Measurements from ENCODE around the gene B4GALT1. TPM values are rescaled to one million over a fixed set of nuclear protein-coding genes. Genes with fewer than 3 reads are reported as not detected.

Gene B4GALT1
- total RNA-seq, 1 experiment from 2014 or later = 121 TPM

DNA sequence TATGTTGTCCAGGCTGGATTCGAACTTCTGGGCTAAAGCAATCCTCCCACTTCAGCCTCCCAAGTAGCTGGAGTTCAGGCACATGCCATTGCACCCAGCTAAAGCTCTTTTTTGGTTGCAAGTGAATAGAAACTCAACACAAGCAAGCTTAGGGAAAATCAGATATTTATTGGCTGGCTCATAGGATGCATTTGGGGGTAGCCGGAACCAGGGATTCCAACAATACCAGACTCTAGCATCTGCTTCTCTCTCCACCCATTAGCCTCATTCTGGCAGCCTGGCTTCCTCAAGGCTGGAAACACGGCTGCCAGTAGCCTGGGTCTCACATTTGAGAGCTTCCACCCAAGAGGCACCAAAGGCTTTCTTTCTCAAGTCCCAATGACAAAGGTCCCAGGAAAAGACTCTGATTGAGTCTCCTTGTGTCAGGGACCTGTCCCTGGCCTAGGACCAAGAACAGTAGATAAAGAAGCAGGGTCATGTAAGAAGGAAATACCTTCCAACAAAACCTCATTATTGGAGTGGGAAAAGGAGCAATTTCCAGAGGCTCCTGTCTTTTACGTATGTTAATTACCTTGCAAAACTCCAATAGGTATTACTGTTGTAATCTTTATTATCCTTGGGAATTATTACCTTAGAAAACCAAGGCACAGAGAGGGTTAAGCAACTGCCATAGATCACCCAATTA, 23.0 kb upstream of the B4GALT1 start:
- Mint-ChIP-seq H3K4me1 (ENCODE audit: low read depth, unreplicated experiment) (peaks cover 26% of the 10 kb centered on the region), H3K27me3 (ENCODE audit: insufficient read depth, unreplicated experiment) (no peaks in the 10 kb centered on the region), H3K9me3 (ENCODE audit: unreplicated experiment) (no peaks in the 10 kb centered on the region), H3K4me3 (ENCODE audit: unreplicated experiment) (no peak overlapping the region), H3K36me3 (ENCODE audit: insufficient read depth, unreplicated experiment) (no peaks in the 10 kb centered on the region), H3K27ac (ENCODE audit: unreplicated experiment) (no peak overlapping the region)
- CTCF ChIA-PET = interaction anchor here (1.0 kb wide), 1 partner anchor 11 kb away, joined by 3 read pairs; no protein-coding TSS in a partner anchor
- no TSS peak for BruUV-seq (replicated peaks)
- intact Hi-C loops (cut with micrococcal nuclease; ENCODE audit: unreplicated experiment) = no loop called here
- peaks cover 18% of the 10 kb centered on the region for H3K4me1 ChIP-seq
- POLR2A ChIA-PET = interaction anchor here (1.0 kb wide), 1 partner anchor 11 kb away, joined by 3 read pairs; no protein-coding TSS in a partner anchor
- no peaks in the 10 kb centered on the region for H3K36me3 ChIP-seq (ENCODE audit: control insufficient read depth, insufficient read depth, low read length)
- DNase-seq = no peak
- H3K4me3 ChIP-seq (ENCODE audit: low read depth, low read length) = no peak overlapping the region
- no peaks in the 10 kb centered on the region for H3K27me3 ChIP-seq (replicated peaks; ENCODE audit: control insufficient read depth, insufficient read depth, low read length)
- no peak for TF ChIP-seq CTCF (IDR thresholded peaks at IDR 0.05; ENCODE audit: insufficient read depth in 1 of 2, low read depth in 1 of 2, low read length in 1 of 2, severe bottlenecking in 1 of 2, unreplicated experiment in 1 of 2)
- no peaks in the 10 kb centered on the region for H3K9me3 ChIP-seq

DNA sequence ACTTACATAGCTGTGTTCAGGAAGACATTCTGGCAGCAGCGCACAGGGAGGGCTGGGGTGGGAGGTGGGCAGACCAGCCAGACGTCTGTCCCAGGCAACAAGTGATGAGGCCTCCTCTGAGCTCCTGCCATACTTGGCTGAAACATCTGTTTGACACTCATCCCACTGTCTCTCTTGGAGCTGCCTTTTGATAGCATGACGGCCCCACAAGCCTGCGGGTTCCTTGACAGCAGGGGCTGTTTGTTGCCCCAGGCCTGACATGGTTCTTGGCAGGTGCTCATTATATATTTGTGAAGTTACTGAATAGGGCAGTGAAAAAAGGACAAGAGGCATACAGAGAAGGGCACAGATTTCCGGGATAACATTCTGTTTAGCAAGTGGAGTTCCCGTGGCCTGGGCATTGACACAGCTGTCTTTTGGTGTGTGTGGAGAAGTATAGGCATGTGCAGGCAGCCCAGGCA, 22.2 kb upstream of the B4GALT1 start:
- Histone ChIP-seq H3K27me3 (replicated peaks; ENCODE audit: control insufficient read depth, insufficient read depth, low read length) (no peaks in the 10 kb centered on the region), H3K9me3 (no peaks in the 10 kb centered on the region), H3K4me3 (ENCODE audit: low read depth, low read length) (no peak overlapping the region), H3K36me3 (ENCODE audit: control insufficient read depth, insufficient read depth, low read length) (no peaks in the 10 kb centered on the region), H3K4me1 (peaks cover 26% of the 10 kb centered on the region)
- H3K4me3 Mint-ChIP-seq (ENCODE audit: unreplicated experiment) = no peak overlapping the region
- intact Hi-C loops (cut with micrococcal nuclease; ENCODE audit: unreplicated experiment) = no loop called here
- no TSS peak for BruUV-seq (replicated peaks)
- no peak overlapping the region for H3K27ac Mint-ChIP-seq (ENCODE audit: unreplicated experiment)
- no peak for DNase-seq
- H3K4me1 Mint-ChIP-seq (ENCODE audit: low read depth, unreplicated experiment) = peaks cover 26% of the 10 kb centered on the region
- ChIA-PET POLR2A (interaction anchor here (1.0 kb wide), 1 partner anchor 10 kb away, joined by 3 read pairs; no protein-coding TSS in a partner anchor), CTCF (interaction anchor here (0.6 to 1.0 kb wide), 2 partner anchors 10 to 75 kb away, joined by 3 read pairs; partner anchors contain the start of genes BAG1 and CHMP5)
- TF ChIP-seq CTCF (IDR thresholded peaks at IDR 0.05; ENCODE audit: insufficient read depth in 1 of 2, low read depth in 1 of 2, low read length in 1 of 2, severe bottlenecking in 1 of 2, unreplicated experiment in 1 of 2) = no peak
- H3K9me3 Mint-ChIP-seq (ENCODE audit: unreplicated experiment) = no peaks in the 10 kb centered on the region
- H3K36me3 Mint-ChIP-seq (ENCODE audit: insufficient read depth, unreplicated experiment) = no peaks in the 10 kb centered on the region
- H3K27me3 Mint-ChIP-seq (ENCODE audit: insufficient read depth, unreplicated experiment) = no peaks in the 10 kb centered on the region

- H3K36me3 Mint-ChIP-seq (ENCODE audit: insufficient read depth, unreplicated experiment) = no peaks in the 10 kb centered on the region
- CTCF ChIA-PET = interaction anchor here (0.6 kb wide), 1 partner anchor 76 kb away, joined by 3 read pairs; the partner anchor contains the start of genes BAG1 and CHMP5
- peaks cover 26% of the 10 kb centered on the region for H3K4me1 Mint-ChIP-seq (ENCODE audit: low read depth, unreplicated experiment)
- DNase-seq = no peak
- no peak overlapping the region for H3K4me3 Mint-ChIP-seq (ENCODE audit: unreplicated experiment)
- Histone ChIP-seq H3K27me3 (replicated peaks; ENCODE audit: control insufficient read depth, insufficient read depth, low read length) (no peaks in the 10 kb centered on the region), H3K4me1 (peaks cover 27% of the 10 kb centered on the region), H3K4me3 (ENCODE audit: low read depth, low read length) (no peak overlapping the region), H3K9me3 (no peaks in the 10 kb centered on the region), H3K36me3 (ENCODE audit: control insufficient read depth, insufficient read depth, low read length) (no peaks in the 10 kb centered on the region)
- no peaks in the 10 kb centered on the region for H3K9me3 Mint-ChIP-seq (ENCODE audit: unreplicated experiment)
- intact Hi-C loops (cut with micrococcal nuclease; ENCODE audit: unreplicated experiment) = no loop called here
- POLR2A ChIA-PET = no interaction called here
- H3K27ac Mint-ChIP-seq (ENCODE audit: unreplicated experiment) = no peak overlapping the region
- BruUV-seq (replicated peaks) = no TSS peak
- H3K27me3 Mint-ChIP-seq (ENCODE audit: insufficient read depth, unreplicated experiment) = no peaks in the 10 kb centered on the region
- TF ChIP-seq CTCF (IDR thresholded peaks at IDR 0.05; ENCODE audit: insufficient read depth in 1 of 2, low read depth in 1 of 2, low read length in 1 of 2, severe bottlenecking in 1 of 2, unreplicated experiment in 1 of 2) = no peak
Measured at GRCh38 chr9:33188711-33189110, 21.6 kb upstream of the B4GALT1 start.

All from Caco-2 (cell line).